Tibial artery (tissue), 4 donors: ENCODE data around the gene TBC1D20.
"Not testable (repeated sequence)": the region's sequence is repeated elsewhere in the genome, so short reads cannot be mapped to it uniquely, and the experiment has no call there.

Experiments used
- DNase-seq, 2 donors: peaks; one replicate each; pipeline ENCODE4 v3.0.0-alpha.2; 2019
- H3K27ac ChIP-seq, 2 donors: fragments of 200-600 bp; sonication (generic) in 1 of 2; 1 replicate in 1 of 2; 2 replicates in 1 of 2; pipeline ENCODE4 v1.5.1; 2018 to 2019; ENCODE audit warnings: mild to moderate bottlenecking in 1 of 2
- H3K27me3 ChIP-seq, 2 donors: fragments of 200-600 bp; sonication (generic) in 1 of 2; one replicate each; pipeline versions ENCODE4 v1.5.1 to v1.6.0; 2016 to 2019
- H3K36me3 ChIP-seq, 3 donors: fragments of 200-600 bp; sonication (generic) in 2 of 3; one replicate each; pipeline ENCODE4 v1.5.1; 2016 to 2019; ENCODE audit warnings: mild to moderate bottlenecking in 2 of 3
- H3K4me1 ChIP-seq, 4 donors: fragments of 200-600 bp; sonication (generic) in 2 of 4; 1 replicate in 3 of 4; 2 replicates in 1 of 4; pipeline ENCODE4 v1.5.1; 2016 to 2019
- H3K4me3 ChIP-seq, 2 donors: fragments of 200-600 bp; sonication (generic) in 1 of 2; 1 replicate in 1 of 2; 2 replicates in 1 of 2; pipeline ENCODE4 v1.5.1; 2018 to 2019; ENCODE audit warnings: mild to moderate bottlenecking in 2 of 2
- H3K9me3 ChIP-seq, 3 donors: fragments of 200-600 bp; sonication (generic) in 1 of 3; one replicate each; pipeline ENCODE4 v1.5.1; 2016 to 2019
- CTCF ChIP-seq, 2 experiments: fragments of 200-600 bp in 1 of 2; fragments of 450-650 bp in 1 of 2; IDR thresholded peaks; one replicate each; pipeline ENCODE4 v1.5.1; 2017 to 2019; ENCODE audit warnings: antibody characterized with exemption in 2 of 2, mild to moderate bottlenecking in 1 of 2, moderate library complexity in 1 of 2
- intact Hi-C: fragments of 100-400 bp; cut with DNase I; formaldehyde crosslinking; loops from one replicate; pipeline ENCODE4 v1.15.0; 2023; ENCODE audit warnings: low total_unique reads

The TBC1D20 gene

DNA sequence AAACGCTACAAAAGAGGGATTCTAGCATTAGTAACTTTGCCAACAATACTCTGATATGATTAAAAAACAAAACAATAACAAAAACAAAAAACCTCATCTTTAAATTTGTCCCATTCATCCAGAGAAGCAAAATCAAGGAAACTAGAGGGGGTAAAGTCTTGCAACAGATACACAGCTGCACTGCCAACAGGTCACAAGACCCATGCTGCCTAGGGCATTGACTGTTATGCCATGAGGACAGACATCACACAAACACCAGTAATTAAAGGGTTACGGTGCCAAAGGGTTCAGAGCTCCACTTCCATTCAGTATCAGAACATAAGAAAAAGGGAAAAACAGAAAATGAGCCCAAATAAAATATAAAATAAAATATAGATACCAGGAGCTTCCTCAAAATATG, 1.6 kb downstream of the TBC1D20 start:
- peak overlapping the region in 1 of 2 donors; percentile 91 for H3K27ac ChIP-seq
- peaks cover 0 to 39% (median 17%) of the 10 kb centered on the region in 4 donors for H3K4me1 ChIP-seq
- H3K4me3 ChIP-seq = peak overlapping the region; percentile 83 to 84
- no peaks in the 10 kb centered on the region for H3K36me3 ChIP-seq
- no peaks in the 10 kb centered on the region for H3K27me3 ChIP-seq
- no peak for TF ChIP-seq CTCF (IDR thresholded peaks at IDR 0.05)
- intact Hi-C loops = loop anchor here (5.0 kb wide), 1 partner anchor 53 kb away; the partner anchor contains the start of gene RBCK1
- no peaks in the 10 kb centered on the region for H3K9me3 ChIP-seq
- DNase-seq = peak in 1 of 2 donors; percentile 61

- no peak for DNase-seq
- no peaks in the 10 kb centered on the region for H3K27me3 ChIP-seq
- intact Hi-C loops = loop anchor here (5.0 kb wide), 1 partner anchor 53 kb away; the partner anchor contains the start of gene RBCK1
- no peak overlapping the region for H3K4me3 ChIP-seq
- no peaks in the 10 kb centered on the region for H3K9me3 ChIP-seq
- H3K4me1 ChIP-seq = peaks cover 0 to 39% (median 17%) of the 10 kb centered on the region in 4 donors
- H3K27ac ChIP-seq = peak overlapping the region in 1 of 2 donors; percentile 6
- H3K36me3 ChIP-seq = no peaks in the 10 kb centered on the region
- TF ChIP-seq CTCF (IDR thresholded peaks at IDR 0.05) = no peak
These were observed 2.2 kb downstream of the TBC1D20 start for GRCh38 chr20:460180-460579.

DNA sequence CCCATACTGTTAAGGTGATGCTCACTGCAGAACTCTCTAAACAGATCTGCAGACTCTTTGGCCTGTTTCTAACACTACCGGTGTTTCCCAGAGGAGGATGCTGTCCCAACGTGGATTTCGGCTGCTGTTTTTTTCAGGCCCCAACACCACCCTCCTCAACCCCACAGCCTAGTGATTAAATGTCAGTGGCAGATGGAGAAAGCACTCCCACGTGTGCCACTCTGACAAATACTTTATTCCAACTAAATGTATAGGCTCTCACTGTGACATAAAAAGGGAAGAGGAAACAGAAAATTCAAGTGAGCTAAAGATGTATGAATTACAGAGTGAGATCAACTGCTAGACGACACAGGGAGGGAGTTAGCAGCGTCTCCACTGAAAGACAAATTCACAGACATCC, 3.6 kb downstream of the TBC1D20 start:
- Histone ChIP-seq H3K4me3 (no peak overlapping the region), H3K9me3 (no peaks in the 10 kb centered on the region), H3K27ac (no peak overlapping the region), H3K4me1 (peaks cover 0 to 39% (median 17%) of the 10 kb centered on the region in 4 donors), H3K27me3 (no peaks in the 10 kb centered on the region), H3K36me3 (no peaks in the 10 kb centered on the region)
- intact Hi-C loops = no loop called here
- TF ChIP-seq CTCF (IDR thresholded peaks at IDR 0.05) = no peak
- DNase-seq = no peak

GRCh38 chr20:454951-455350, 7.4 kb downstream of the TBC1D20 start:
- intact Hi-C loops = no loop called here
- DNase-seq = no peak
- H3K4me1 ChIP-seq = peaks cover 0 to 19% (median 9%) of the 10 kb centered on the region in 4 donors

DNA sequence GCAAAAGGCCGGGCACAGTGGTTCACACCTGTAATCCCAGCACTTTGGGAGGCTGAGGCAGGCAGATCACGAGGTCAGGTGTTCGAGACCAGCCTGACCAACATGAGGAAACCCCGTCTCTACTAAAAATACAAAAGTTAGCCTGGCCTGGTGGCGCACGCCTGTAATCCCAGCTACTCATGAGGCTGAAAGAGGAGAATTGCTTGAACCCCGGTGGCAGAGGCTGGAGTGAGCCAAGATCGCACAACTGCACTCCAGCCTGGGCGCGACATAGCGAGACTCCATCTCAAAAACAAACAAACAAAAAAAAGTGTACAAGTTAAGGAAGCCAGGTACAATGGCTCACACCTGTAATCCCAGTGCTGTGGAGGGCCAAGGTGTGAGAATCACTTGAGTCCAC, 10.3 kb downstream of the TBC1D20 start:
- H3K4me3 ChIP-seq, H3K36me3 ChIP-seq, H3K4me1 ChIP-seq, intact Hi-C loops, H3K27me3 ChIP-seq, H3K9me3 ChIP-seq, DNase-seq, H3K27ac ChIP-seq: not testable (repeated sequence)

More at GRCh38 chr20:454951-455350, 7.4 kb downstream of the TBC1D20 start:
- Histone ChIP-seq H3K27me3 (no peaks in the 10 kb centered on the region), H3K9me3 (no peaks in the 10 kb centered on the region), H3K4me3 (no peak overlapping the region), H3K36me3 (no peaks in the 10 kb centered on the region), H3K27ac (no peak overlapping the region)
- no peak for TF ChIP-seq CTCF (IDR thresholded peaks at IDR 0.05)

DNA sequence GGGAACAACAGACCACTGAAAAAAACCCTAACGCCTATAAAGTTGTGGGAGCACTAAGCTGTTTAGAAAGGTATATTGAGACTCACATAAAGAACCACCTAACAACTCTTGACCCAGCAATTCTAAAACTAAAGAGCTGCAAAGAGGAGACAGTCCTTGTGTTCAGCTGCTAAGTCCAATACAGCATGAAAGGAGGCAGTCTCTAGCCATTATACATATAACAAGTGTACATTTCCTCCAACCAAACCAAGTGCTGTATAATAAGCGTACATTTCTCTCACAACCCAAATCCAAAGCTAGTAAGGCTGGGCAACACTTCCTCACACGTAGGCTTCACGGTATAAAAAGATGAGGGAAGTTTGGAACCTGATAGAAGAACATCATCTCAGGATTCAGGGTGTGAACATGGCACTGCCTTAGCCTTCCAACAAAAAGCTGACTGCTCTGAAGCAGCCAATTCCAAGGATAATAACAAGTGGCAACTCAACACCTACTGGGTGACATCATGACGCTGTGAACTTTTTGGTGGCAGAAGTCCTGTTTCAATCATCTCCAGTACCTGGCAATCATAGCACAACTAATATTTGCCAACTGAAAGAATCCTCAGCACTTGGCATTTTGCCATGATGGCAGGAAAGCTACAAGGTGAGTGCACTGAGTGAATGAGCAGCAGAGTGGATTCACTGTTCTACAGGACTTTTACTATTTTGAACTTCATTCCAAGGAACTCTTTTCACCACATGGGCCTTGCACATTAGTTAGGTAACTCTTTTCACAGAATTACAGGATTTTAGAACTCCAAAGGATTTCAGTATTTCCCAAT, 16.6 kb downstream of the TBC1D20 start:
- Histone ChIP-seq H3K27me3 (no peaks in the 10 kb centered on the region), H3K9me3 (no peaks in the 10 kb centered on the region), H3K36me3 (peaks cover 33 to 56% (median 38%) of the 10 kb centered on the region in 3 donors), H3K4me3 (no peak overlapping the region), H3K27ac (no peak overlapping the region), H3K4me1 (peaks cover 0 to 12% (median 3%) of the 10 kb centered on the region in 4 donors)
- intact Hi-C loops = no loop called here
- no peak for DNase-seq
- TF ChIP-seq CTCF (IDR thresholded peaks at IDR 0.05) = no peak
